ENCODE data around the gene THBS4. TPM values are rescaled to one million over a fixed set of nuclear protein-coding genes. Genes with fewer than 3 reads are reported as not detected.
"Not testable (repeated sequence)": the region's sequence is repeated elsewhere in the genome, so short reads cannot be mapped to it uniquely, and the experiment has no call there.

THBS4 gene
- total RNA-seq, 1 donor from 2014 or later = 1.5 TPM

DNA sequence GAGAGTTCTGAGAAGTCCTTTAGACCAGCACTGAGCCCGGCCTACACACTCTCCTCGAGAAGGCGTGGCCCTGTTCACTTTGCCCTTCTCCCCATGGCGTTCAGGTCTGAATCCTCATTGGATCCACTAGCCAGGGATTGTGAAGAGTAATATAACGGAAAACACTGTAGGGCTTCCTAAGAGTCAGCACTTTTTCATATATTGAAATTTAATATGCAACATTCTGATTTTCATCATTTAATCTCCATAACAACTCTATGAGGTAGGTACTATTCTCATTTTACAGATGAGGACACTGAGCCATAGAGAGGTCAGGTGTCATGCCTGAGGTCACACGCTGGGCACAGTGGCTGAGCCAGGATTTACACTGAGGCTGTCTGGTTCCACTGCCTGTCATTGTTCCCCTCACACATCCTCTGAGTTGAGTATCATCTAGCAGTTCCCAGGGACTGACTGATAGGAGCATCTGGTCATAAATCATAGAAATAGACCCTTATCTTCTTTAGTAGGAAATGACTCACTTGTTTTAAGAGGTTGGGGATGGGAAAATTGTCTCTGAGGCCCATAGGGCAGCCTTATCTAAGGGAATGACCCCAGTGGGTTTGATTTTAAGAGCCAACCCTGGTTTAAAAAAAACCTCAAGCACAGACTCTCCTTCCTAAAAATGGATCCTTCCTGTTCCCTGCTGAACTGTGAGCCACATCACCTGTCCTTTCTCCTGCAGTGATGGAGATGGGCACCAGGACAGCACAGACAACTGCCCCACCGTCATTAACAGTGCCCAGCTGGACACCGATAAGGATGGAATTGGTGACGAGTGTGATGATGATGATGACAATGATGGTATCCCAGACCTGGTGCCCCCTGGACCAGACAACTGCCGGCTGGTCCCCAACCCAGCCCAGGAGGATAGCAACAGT, 41.2 kb downstream of the THBS4 start:
- no peak for DNase-seq (ENCODE audit: low spot score)

DNA sequence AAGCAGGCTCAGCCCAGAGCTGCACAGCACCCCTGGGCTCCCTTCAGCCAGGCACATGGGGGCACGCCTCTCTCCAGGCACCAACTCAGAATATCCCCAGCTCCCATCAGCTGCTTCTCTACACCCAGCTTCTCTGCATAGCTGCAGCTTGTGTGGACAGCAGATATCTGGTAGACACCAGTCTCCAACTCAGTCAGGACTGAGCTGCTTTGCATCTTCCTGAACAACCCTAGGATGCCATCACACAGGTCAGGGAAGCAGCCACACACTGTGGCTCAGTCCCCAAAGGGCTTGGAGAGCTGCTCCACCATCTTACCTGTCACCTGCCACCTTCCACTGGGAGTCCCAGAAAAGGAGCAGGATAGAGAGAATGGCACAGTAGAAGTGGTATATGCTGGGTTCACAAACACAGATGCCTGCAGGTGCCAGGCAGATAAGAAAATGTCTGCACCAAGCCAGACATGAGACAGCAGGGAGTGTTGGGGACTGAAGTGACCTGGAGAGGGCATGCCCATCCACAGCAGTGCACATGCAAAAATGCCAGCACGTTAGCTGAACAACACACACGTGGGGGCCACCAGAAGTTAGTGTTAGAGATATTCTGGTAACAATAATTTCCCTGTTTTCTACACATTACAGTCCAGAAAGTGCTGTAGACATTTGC, 42.0 kb downstream of the THBS4 start:
- no peak for DNase-seq (ENCODE audit: low spot score)

DNA sequence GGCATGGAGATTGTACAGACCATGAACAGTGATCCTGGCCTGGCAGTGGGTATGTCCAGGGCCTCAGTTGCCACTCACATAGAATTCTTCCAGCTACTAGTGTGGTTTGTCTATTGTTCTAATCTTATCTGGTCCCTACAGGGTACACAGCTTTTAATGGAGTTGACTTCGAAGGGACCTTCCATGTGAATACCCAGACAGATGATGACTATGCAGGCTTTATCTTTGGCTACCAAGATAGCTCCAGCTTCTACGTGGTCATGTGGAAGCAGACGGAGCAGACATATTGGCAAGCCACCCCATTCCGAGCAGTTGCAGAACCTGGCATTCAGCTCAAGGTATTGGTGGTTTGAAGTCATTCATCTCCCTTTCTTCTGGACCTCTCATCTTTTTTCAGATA, 43.8 kb downstream of the THBS4 start:
- no peak for DNase-seq (ENCODE audit: low spot score)

DNA sequence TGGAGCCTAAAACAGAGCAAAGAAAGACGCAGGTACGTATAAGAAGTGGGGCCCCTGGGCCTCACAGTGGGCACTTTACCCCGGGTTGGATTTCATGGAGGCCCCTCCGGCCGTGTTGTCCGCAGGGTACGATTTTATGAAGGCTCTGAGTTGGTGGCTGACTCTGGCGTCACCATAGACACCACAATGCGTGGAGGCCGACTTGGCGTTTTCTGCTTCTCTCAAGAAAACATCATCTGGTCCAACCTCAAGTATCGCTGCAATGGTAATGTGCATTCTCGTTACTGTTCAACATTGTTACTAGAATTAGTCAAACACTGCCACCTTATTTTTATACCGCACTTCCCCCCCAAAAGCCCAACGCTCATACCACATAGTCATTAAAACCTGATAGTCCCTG, 47.1 kb downstream of the THBS4 start:
- no peak for DNase-seq (ENCODE audit: low spot score)

DNA sequence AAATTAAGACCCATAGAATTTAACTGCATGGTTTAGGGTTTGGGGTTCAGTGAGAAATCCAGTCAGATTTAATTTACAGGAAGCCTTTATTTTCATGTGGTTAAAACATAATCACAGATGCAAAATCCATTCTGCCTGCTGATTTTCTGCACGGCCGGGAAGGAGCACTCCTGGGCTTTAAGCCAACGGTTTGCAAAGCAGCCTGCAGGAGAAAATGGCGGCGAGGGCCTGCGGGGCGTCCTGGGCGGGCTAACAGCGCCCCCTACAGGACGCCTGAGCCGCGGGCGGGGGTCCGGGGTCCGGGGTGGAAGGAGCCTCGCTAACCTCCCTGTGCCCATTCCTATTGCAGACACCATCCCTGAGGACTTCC, 47.6 kb downstream of the THBS4 start:
- DNase-seq (ENCODE audit: low spot score) = peak; percentile 66

DNA sequence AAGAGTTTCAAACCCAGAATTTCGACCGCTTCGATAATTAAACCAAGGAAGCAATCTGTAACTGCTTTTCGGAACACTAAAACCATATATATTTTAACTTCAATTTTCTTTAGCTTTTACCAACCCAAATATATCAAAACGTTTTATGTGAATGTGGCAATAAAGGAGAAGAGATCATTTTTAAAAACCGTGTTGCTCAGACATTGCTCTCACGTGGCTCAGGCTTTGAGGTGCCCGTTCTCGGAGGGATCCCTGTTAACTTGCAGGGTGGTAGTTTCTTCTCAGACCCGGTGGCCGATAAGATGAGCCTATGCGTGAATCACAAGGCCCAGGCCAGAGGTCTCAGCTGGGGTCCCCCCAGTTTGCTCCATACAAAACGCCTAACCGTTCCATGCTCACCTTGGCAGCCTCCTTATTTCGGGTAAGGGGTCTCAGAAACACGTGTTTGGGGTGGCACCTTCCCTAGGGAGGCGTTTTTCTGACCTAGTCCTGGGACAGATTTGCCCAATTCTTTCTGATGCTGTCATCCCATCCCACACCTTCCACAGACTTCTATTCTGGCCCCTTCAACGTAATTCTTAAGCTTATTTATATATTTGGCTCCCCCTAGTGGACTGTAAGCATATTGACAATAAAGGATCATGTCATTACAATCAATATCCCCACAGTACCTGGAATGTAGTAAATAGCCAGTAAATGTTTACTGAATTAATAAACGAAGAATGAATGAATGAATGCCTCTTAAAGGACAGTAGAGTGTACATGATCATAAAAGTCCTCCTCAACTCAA, 48.1 kb downstream of the THBS4 start:
- no peak for DNase-seq (ENCODE audit: low spot score)

DNA sequence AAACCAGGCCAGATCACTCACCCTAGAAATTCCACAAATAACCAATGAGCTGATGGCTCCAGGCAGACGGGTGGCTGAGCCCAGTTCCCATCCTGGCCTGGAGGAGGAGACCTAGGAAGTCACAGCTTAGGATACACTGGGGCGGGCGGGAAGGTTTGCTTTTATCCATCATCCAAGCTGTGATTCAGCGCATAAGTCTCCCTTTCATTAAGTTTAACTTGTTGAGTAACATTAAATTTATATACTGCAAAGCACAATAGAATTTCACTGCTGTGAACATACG, 55.7 kb downstream of the THBS4 start:
- DNase-seq (ENCODE audit: low spot score) = no peak

DNA sequence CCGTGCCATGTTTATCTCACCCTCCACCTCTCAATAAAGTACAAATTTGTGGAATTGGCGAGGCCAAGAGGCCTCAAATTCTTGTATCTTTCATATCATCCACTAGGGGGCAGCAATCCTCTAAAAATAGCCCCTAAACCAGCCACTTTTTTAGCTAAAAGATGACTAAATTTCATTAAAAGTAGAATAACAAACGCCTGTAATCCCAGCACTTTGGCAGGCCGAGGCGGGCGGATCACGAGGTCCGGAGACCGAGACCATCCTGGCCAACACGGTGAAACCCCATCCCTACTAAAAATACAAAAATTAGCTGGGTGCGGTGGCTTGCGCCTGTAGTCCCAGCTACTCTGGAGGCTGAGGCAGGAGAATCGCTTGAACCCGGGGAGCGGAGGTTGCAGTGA, 56.6 kb downstream of the THBS4 start:
- peak; percentile 20 for DNase-seq (ENCODE audit: low spot score)

DNA sequence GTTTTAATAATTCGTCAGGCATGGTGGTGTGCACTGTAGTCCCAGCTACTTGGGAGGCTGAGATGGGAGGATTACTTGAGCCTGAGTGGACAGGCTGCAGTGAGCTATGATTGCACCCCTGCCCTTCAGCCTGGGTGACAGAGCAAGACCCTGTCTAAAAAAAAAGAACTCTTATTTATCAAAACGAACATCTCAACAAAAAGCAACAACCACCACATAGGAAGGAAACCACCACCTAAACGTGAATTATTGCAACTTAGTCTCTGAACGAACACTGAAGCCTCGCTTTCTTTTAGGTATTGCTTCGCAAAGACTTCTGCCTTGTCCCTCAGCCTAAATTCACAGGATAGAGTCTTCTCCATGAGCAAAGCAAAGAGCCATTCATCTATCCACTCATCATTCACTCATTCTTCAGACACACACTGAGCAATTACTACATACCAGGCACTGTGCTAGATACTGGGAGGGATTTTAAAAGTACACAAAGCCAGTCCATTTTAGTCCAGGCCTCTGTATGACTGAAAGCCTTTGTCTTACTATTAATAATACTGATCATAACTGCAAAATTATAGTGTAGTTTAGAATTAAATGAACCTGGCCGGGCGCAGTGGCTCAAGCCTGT, 57.4 kb downstream of the THBS4 start:
- DNase-seq (ENCODE audit: low spot score) = no peak

DNA sequence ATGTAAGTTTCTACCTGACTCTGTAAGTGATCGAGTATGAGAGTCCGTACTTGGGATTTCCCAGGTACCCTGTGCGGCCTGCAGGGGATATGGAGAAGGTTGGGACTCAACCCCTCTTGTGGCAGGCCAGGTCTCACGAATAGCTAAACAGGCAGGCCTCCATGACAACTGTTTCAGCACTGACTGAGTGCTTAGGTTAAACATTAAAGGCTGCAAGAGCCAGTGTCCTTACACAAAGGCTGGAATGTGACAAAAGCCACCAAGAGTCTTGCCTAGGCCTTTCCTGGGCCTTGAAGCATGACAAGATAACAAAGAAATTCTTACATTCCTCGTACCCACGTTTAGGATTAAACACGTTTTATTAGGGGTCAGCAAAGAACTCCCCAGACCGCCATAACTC, 58.6 kb downstream of the THBS4 start:
- no peak for DNase-seq (ENCODE audit: low spot score)

DNA sequence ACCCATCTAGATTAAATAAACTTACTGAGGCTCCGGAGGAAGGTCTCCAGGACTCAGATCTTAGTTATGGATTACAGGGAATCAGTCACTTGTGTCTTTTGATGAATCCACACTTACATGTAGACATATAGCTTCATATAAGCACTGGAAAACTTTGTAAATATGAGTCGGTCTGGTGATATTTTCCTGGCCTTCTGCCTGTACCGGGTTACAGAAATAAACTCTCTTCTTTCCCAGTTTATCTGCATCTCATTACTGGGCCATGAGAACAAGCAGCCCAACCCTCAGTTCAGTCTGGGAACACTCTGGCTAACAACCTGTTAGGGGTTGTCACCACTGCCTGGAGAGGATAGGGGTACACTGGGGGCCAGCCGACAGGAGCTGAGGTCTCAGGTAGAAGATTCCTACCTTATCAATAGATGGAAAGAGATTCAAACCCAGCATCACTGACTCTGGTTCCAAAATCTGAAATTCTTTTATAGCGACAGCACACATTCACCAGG, 59.1 kb downstream of the THBS4 start:
- DNase-seq (ENCODE audit: low spot score) = no peak

DNA sequence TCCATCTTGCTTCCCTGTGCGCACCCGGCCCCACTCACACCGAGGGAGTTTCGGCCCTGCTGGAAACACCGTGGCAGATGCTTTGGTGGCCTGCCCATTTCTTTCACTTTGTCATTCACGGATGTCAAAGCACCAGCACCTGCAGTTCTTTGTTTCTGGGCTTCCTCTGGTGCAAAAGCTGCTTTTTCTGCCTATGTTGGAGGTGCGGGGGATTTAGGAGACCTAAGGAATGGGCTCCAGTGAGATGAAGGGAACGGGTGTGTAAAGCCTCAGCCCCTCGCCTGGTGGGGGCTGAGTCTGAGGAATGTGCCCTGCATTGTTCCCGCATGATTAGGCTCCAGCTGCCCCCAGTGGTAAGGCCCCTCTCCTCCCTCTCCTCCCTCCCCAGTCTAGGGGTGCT, 62.3 kb downstream of the THBS4 start:
- DNase-seq (ENCODE audit: low spot score) = no peak

DNA sequence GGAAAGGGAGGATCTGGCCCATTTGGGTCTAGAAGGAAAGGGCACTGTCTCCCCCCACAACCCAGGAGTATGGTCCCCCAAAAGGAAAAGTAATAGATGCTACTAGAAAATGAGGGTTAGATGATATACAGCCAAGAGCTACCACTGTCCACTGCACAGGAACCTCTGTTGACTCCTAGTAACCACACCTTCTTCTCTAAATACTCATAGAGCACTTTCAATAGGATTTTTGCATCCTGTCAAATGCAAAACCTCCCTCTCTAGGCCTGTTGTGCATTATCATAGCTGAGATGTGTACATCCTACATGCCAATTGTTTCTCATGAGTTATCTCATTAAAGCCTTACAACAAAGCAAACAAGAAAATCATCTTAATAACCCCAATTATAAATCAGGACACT, 66.8 kb downstream of the THBS4 start:
- DNase-seq (ENCODE audit: low spot score) = no peak

DNA sequence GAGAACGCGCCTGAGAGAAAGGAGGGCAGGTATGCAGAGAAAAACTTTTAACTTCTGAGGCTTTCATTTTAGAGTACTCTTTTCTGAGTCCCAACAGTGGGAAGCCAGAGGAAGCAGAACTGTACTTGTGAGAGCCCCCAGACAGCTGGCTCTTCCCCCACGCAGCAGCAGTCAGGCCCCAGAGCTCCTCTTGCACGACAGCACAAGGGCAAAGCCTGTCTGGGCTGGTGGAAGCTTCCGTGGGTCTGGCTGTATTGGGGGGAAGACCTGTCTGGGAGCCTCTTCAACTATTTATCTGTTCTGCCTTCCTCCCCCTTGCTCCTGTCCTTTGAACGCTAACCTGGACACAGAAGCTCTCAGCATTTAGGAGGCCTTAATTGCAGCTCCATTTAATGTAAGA, 68.2 kb downstream of the THBS4 start:
- DNase-seq (ENCODE audit: low spot score) = no peak

DNA sequence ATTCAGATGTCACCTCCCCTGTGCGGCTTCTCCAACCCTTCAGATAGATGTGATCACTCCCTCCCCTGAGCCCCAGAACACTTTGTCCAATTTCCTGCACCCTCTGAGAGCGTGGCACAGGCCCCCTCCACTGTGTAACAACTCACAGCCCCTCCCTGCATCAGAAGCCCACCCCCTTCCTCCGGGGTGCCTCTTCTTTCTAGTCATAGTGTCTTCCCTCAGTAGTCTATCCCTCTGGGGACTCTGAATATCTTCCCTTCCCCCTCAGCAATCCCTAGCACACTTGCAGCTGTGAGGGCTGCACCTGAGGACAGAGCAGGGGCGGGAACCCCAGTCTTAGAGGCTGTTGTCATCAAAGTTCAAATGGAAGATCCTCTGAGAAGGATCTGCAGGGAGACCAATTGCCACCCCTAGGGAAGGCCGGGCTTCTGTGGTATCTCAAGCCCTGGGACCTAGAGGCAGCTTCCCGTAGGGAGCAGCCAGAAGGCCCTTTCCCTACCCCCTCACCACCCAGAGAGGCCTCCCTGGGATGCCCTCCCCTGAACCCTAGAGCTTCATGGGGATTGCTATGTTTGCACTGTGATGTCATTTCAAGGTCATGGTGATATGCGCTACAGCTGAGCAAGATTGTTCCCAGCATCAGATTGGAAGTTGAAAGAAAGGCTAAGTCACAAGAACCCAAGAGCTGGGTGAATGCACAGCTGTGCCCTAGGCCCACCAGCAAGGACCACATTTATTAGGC, 70.7 kb downstream of the THBS4 start:
- no peak for DNase-seq (ENCODE audit: low spot score)

DNA sequence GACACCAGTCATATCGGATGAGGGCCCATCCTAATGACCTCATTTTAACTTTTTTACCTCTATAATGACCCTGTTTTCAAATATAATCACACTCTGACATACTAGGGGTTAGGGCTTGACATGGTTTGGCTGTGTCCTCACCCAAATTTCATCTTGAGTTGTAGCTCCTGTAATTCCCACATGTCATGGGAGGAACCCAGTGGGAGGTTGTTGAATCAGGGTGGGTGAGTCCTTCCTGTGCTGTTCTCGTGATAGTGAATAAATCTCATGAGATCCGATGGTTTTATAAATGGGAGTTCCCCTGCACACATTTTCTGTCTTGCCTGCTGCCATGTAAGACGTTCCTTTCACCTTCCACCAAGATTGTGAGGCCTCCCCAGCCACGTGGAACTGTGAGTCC, 71.8 kb downstream of the THBS4 start:
- no peak for DNase-seq (ENCODE audit: low spot score)

DNA sequence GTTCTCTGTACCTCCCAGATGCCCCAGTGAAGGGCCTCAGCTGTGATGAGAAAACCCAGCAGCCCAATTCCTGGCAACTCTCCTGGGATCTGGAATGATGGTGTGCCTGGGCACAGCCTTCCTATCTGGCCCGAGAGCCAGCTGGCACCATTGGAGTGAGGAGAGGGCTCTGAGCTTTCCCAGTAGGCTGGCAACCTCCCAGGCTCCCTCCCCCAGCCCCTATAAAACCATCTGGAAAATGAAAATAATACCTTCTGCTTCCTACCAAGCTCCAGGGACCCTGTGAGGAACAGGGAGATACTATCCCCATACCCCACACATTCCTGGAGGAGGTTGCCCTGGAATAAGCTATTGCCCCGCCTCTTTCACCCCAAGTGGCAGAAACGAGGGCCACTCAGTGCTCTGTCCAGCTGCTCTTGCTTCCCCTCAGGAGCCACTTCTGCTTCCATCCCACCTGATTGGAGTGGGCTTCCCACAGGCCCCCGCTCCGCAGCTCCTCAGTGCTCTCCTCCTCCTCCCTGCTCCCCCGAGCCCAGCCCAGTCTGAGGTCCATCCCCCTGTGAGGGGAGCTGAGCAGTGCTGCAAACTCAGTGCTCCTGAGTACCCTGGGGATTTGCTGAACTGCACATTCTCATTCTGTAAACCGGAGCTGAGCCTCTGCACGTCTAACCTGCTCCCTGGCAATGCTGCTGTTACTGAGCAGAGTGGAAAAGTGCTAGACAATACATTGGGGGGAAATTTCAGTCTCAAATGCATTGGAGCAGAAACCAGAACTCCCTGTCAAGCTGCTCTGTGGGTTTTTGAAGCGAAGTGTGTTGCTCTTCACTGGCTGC, 74.7 kb downstream of the THBS4 start:
- peak; percentile 65 for DNase-seq (ENCODE audit: low spot score)

DNA sequence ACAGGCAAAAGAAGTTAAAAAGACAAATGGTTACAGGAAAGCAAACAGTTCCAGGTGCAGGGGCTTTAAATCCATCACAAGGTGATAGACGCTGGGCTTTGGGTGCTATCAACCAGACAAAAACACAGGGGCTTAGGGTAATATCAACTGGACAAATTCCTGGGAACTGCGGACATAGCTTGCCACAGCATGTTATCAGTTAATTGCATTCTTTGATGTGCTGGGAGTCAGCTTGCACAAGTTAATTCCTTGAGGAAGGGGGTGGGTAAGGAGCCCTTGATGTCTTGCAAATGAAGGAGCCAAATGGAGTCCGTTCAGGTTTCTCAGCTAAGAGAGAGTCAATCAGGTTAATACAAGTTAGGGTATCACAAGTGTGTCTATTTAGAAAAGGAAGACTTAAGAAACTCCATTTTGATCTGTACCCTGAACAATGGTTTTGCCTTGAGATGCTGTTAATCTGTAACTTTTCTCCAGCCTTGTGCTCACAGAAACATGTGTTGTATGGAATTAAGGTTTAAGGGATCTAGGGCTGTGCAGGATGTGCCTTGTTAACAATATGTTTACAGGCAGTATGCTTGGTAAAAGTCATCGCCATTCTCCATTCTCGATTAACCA, 76.3 kb downstream of the THBS4 start:
- not testable (repeated sequence) for DNase-seq (ENCODE audit: low spot score)

DNA sequence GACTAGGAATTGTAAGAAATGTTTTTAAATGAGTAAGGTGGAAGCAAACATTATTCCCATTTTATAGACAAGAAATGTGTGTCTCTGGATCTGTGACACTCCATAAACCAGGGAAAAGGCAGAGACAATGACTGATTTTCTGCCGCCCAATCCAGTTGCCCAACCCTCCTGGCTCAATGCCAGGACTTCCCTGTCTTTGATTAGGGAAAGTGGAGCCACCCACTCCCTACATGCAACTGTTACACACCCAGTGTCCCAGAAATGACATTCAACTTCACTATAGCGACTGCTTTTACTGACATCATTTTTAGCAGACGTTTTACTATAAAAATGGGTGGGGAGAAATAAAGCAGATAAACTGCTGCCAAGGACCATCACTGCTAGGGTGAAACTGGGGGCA, 79.7 kb downstream of the THBS4 start:
- peak; percentile 33 for DNase-seq (ENCODE audit: low spot score)

DNA sequence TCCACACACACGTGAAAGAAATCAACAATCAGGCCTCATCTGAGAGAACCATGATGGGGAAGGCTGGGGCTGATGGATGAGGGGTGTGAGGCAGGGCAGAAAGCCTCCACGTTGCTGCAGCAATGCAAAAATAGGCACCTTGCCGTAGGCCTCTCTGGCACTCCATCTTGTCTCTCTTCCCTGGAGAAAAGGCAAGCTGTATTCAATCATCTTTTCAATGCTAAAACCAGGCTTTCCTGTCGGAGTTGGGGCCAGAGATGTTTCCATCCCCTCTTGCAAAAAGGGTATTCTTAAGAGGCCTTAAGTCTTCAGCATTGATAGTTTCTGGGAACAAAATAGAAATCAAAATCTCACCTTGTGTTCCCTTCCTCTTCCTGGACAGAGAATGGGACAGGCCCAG, 80.9 kb downstream of the THBS4 start:
- DNase-seq (ENCODE audit: low spot score) = no peak
